ENCODE results near the gene ZSCAN30. TPM values are rescaled to one million over a fixed set of nuclear protein-coding genes. Genes with fewer than 3 reads are reported as not detected.

The ZSCAN30 gene
- total and polyA plus RNA-seq, 2 of the 13 experiments (the other 11 are each of a cell fraction or from before 2014, with no cell fraction given) = 7.4 to 7.7 TPM

DNA sequence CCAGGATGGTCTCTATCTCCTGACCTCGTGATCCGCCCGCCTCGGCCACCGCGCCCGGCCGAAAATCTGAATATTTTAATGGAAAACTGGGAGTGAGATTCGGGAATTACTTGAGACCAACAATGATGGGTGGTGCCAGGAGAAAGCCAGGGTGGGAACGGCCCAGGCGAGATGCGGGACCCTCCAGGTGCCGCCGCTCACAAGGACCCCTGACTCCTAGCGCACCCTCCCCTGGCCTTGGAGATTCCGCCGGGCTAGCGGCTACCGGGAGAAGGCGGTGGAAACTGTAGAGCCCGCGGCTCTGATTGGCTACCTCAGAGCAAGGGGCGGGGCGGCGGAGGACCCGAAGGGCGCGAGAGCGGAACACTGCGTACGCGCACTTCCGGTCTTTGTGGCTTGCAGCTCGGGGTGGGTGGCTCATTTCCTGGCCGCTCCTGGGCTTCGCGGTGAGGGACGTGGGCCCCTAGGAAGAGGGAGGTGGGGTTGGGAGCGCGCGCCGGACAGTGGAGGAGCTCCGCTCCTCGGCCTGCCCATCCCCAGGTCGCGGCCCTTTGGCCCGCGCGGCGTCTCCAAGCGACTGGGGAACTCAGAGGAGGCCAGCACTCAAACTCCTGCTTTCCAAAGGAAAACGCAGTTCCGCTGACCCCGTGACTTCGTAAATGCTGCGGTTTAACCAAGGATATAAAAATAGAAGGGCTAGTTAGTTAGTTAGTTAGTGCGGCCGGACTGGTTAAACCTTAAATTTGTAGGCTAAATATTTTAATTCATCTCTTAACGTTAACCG is 49.2 kb downstream of the ZSCAN30 start, which contains the start of gene ZNF397 (continued):
- TF ChIP-seq, protein P1, sequence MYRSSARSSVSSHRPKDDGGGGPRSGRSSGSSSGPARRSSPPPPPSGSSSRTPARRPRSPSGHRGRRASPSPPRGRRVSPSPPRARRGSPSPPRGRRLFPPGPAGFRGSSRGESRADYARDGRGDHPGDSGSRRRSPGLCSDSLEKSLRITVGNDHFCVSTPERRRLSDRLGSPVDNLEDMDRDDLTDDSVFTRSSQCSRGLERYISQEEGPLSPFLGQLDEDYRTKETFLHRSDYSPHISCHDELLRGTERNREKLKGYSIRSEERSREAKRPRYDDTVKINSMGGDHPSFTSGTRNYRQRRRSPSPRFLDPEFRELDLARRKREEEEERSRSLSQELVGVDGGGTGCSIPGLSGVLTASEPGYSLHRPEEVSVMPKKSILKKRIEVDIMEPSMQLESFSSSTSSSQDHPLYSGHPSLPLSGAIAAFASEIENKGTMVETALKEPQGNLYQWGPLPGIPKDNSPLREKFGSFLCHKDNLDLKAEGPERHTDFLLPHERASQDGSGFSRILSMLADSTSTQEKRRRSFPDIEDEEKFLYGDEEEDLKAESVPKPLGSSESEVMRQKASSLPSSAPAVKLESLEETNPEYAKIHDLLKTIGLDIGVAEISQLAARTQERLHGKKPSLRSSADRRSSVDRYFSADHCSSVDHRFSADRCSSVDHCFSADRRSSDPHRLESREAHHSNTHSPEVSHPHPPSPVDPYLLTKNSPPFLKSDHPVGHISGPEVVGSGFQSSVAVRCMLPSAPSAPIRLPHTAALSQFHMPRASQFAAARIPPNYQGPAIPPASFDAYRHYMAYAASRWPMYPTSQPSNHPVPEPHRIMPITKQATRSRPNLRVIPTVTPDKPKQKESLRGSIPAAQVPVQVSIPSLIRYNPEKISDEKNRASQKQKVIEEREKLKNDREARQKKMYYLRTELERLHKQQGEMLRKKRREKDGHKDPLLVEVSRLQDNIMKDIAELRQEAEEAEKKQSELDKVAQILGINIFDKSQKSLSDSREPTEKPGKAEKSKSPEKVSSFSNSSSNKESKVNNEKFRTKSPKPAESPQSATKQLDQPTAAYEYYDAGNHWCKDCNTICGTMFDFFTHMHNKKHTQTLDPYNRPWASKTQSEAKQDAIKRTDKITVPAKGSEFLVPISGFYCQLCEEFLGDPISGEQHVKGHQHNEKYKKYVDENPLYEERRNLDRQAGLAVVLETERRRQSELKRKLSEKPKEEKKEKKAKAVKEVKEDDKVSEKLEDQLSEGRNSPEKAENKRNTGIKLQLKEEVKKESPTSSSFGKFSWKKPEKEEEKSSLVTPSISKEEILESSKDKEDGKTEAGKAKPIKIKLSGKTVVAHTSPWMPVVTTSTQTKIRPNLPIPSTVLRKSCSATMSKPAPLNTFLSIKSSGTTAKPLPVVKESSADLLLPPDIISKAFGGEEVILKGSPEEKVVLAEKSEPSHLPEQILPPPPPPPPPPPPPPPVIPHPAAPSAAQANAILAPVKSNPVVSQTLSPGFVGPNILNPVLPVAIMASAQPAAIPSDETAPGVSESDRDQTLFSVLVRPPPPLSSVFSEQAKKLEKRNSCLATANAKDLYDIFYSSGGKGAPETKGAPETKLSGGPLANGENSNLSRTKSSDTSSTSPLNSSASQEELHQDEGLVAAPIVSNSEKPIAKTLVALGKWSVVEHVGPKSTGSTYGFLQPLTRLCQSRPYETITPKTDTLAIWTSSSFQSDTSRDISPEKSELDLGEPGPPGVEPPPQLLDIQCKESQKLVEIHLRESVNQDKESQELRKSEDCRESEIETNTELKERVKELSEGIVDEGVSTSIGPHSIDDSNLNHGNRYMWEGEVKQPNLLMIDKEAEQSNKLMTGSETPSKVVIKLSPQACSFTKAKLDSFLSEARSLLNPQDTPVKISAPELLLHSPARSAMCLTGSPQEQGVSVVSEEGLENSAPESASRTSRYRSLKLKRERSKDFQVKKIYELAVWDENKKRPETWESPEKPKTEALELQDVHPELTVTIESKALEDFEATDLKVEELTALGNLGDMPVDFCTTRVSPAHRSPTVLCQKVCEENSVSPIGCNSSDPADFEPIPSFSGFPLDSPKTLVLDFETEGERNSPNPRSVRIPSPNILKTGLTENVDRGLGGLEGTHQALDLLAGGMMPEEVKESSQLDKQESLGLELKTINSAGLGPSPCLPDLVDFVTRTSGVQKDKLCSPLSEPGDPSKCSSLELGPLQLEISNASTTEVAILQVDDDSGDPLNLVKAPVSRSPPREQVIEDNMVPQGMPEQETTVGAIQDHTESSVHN (CRISPR knock-in tag; IDR thresholded peaks at IDR 0.05) = no peak
- TF ChIP-seq ZNF704 (CRISPR knock-in tag; IDR thresholded peaks at IDR 0.05; ENCODE audit: borderline replicate concordance) (no peak), PRDM10 (CRISPR knock-in tag; IDR thresholded peaks at IDR 0.05; ENCODE audit: low read depth) (no peak), HIC2 (CRISPR knock-in tag; IDR thresholded peaks at IDR 0.05; ENCODE audit: low read depth) (no peak), FOXK2 (IDR thresholded peaks at IDR 0.05) (no peak), ZBTB39 (CRISPR knock-in tag; IDR thresholded peaks at IDR 0.05) (no peak), MNT (IDR thresholded peaks at IDR 0.05) (no peak), NCOR1 (IDR thresholded peaks at IDR 0.05; ENCODE audit: borderline replicate concordance, low read length) (no peak)

Data from HepG2 (cell line).